MCF 10A (cell line): ENCODE measurements around the gene SPECC1L. TPM values are rescaled to one million over a fixed set of nuclear protein-coding genes. Genes with fewer than 3 reads are reported as not detected.

ENCODE experiments used
- BruUV-seq: library from RNA; stranded (reverse); fragments of 400-500 nt; replicated peaks from 2 replicates; lab custom pipeline; 2021; lab: Mats Ljungman, UMichigan
- CTCF ChIA-PET: fragments of 300-600 bp; sonication (Branson Sonifier 250); formaldehyde crosslinking; extraction: SDS; loops from one replicate; lab custom pipeline; 2021; ENCODE audit warnings: antibody characterized with exemption, inconsistent platforms; lab: Yijun Ruan, JAX
- POLR2A ChIA-PET: fragments of 300-600, 350-650 bp; sonication (Branson Sonifier 250); formaldehyde crosslinking; extraction: SDS; loops from one replicate; lab custom pipeline; 2020; ENCODE audit warnings: antibody characterized with exemption, inconsistent platforms; lab: Yijun Ruan, JAX
- DNase-seq: peaks from one replicate; pipeline ENCODE4 v3.0.0-alpha.2; 2018; ENCODE audit not compliant: unreplicated experiment
- H3K27ac Mint-ChIP-seq: one replicate; pipeline ENCODE4 v1.8.0; 2022; ENCODE audit warnings: mild to moderate bottlenecking, low read depth, mixed read lengths; ENCODE audit not compliant: unreplicated experiment
- H3K27me3 Mint-ChIP-seq: one replicate; pipeline ENCODE4 v1.8.0; 2022; ENCODE audit warnings: mixed read lengths; ENCODE audit not compliant: insufficient read depth, unreplicated experiment
- H3K36me3 Mint-ChIP-seq: one replicate; pipeline ENCODE4 v1.8.0; 2022; ENCODE audit warnings: mild to moderate bottlenecking, moderate library complexity, mixed read lengths; ENCODE audit not compliant: insufficient read depth, unreplicated experiment
- H3K4me1 Mint-ChIP-seq: one replicate; pipeline ENCODE4 v1.8.0; 2022; ENCODE audit warnings: mixed read lengths; ENCODE audit not compliant: insufficient read depth, unreplicated experiment
- H3K4me3 Mint-ChIP-seq: one replicate; pipeline ENCODE4 v1.8.0; 2022; ENCODE audit warnings: mild to moderate bottlenecking, moderate library complexity, mixed read lengths; ENCODE audit not compliant: unreplicated experiment
- H3K9me3 Mint-ChIP-seq: one replicate; pipeline ENCODE4 v1.8.0; 2022; ENCODE audit warnings: mixed read lengths; ENCODE audit not compliant: unreplicated experiment
- intact Hi-C: fragments of 100-400 bp; cut with micrococcal nuclease; formaldehyde crosslinking; loops from 2 replicates; pipeline ENCODE4 v1.14.1; 2022
- total RNA-seq: library from RNA; stranded (reverse); gene quantifications from 2 replicates; pipeline ENCODE4 v1.2.3, GENCODE V29; 2022
- TF ChIP-seq, protein P1 (sequence below): fragments of 200-600 bp; IDR thresholded peaks from one replicate; pipeline ENCODE4 v1.8.0; 2022; ENCODE audit warnings: antibody characterized with exemption, mild to moderate bottlenecking; ENCODE audit not compliant: unreplicated experiment

SPECC1L gene
- total RNA-seq, 1 experiment from 2014 or later: 60.4 TPM

DNA sequence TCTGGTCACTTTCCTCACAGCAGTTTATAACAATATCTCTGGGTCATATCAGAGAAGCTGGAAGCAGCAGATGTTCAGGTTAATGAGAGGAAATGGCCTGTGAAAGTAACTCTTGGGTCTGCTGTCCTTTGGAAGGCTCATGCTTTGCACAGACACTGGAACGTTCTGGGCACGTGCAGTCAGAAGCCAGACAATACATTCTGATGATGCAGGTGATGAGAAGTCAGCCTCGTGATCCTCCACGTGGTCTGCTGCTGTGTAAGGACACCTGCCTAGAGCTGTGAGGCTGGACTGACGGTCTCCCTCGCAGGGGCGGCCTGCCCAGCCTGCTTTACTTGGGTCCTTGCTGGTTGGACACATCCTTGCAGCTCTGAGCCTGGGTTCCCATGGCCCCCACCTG is 138.0 kb downstream of the SPECC1L start:
- H3K4me3 Mint-ChIP-seq: no peak overlapping the region
- intact Hi-C loops: no loop called here
- H3K4me1 Mint-ChIP-seq: no peaks in the 10 kb centered on the region
- TF ChIP-seq, protein P1, sequence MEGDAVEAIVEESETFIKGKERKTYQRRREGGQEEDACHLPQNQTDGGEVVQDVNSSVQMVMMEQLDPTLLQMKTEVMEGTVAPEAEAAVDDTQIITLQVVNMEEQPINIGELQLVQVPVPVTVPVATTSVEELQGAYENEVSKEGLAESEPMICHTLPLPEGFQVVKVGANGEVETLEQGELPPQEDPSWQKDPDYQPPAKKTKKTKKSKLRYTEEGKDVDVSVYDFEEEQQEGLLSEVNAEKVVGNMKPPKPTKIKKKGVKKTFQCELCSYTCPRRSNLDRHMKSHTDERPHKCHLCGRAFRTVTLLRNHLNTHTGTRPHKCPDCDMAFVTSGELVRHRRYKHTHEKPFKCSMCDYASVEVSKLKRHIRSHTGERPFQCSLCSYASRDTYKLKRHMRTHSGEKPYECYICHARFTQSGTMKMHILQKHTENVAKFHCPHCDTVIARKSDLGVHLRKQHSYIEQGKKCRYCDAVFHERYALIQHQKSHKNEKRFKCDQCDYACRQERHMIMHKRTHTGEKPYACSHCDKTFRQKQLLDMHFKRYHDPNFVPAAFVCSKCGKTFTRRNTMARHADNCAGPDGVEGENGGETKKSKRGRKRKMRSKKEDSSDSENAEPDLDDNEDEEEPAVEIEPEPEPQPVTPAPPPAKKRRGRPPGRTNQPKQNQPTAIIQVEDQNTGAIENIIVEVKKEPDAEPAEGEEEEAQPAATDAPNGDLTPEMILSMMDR: no peak
- ChIA-PET CTCF (interaction anchor here (0.7 to 1.9 kb wide), 3 partner anchors 9 to 114 kb away, joined by 3 to 6 read pairs (median 5); no protein-coding TSS in a partner anchor), POLR2A (interaction anchor here (2.1 kb wide), 1 partner anchor 10 kb away, joined by 4 read pairs; no protein-coding TSS in a partner anchor)
- H3K27me3 Mint-ChIP-seq: no peaks in the 10 kb centered on the region
- no peak overlapping the region for H3K27ac Mint-ChIP-seq
- H3K9me3 Mint-ChIP-seq: no peaks in the 10 kb centered on the region
- H3K36me3 Mint-ChIP-seq: peaks cover 23% of the 10 kb centered on the region
- no peak for DNase-seq
- no TSS peak for BruUV-seq

DNA sequence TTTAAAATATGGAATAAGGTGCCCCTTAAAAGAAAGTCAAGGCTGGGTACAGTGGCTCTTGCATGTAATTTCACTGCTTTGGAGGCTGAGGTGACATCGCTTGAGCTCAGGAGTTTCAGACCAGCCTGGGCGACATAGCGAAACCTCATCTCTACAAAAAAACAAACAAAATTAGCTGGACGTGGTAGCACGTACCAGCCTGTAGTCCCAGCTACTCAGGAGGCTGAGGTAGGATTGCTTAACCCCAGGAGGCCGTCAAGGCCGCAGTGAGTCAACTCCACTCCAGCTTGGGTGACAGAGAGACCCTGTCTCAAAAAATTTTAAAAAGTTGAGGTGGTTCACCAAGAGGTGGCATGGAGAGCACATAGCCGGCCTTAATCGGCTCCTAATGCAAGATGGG is 139.1 kb downstream of the SPECC1L start:
- intact Hi-C loops: no loop called here
- TF ChIP-seq, protein P1: no peak
- H3K4me3 Mint-ChIP-seq: no peak overlapping the region
- H3K27me3 Mint-ChIP-seq: no peaks in the 10 kb centered on the region
- H3K27ac Mint-ChIP-seq: no peak overlapping the region
- ChIA-PET POLR2A (interaction anchor here (2.1 kb wide), 1 partner anchor 8 kb away, joined by 4 read pairs; no protein-coding TSS in a partner anchor), CTCF (interaction anchor here (0.5 to 1.9 kb wide), 7 partner anchors 8 to 347 kb away, joined by 3 to 5 read pairs (median 4); no protein-coding TSS in a partner anchor)
- DNase-seq: peak; percentile 64
- no TSS peak for BruUV-seq
- no peaks in the 10 kb centered on the region for H3K4me1 Mint-ChIP-seq
- no peaks in the 10 kb centered on the region for H3K9me3 Mint-ChIP-seq
- peaks cover 33% of the 10 kb centered on the region for H3K36me3 Mint-ChIP-seq

GRCh38 chr22:24410110-24410856 is 139.7 kb downstream of the SPECC1L start:
- BruUV-seq: no TSS peak
- Mint-ChIP-seq H3K27ac (no peak overlapping the region), H3K36me3 (peaks cover 38% of the 10 kb centered on the region), H3K27me3 (no peaks in the 10 kb centered on the region), H3K4me1 (no peaks in the 10 kb centered on the region), H3K9me3 (no peaks in the 10 kb centered on the region), H3K4me3 (no peak overlapping the region)
- TF ChIP-seq, protein P1: no peak
- ChIA-PET CTCF (interaction anchor here (0.5 to 1.9 kb wide), 6 partner anchors 12 to 1536 kb away, joined by 3 to 6 read pairs (median 4); no protein-coding TSS in a partner anchor), POLR2A (interaction anchor here (2.1 kb wide), 1 partner anchor 8 kb away, joined by 4 read pairs; no protein-coding TSS in a partner anchor)
- intact Hi-C loops: no loop called here
- DNase-seq: peak; percentile 56

DNA sequence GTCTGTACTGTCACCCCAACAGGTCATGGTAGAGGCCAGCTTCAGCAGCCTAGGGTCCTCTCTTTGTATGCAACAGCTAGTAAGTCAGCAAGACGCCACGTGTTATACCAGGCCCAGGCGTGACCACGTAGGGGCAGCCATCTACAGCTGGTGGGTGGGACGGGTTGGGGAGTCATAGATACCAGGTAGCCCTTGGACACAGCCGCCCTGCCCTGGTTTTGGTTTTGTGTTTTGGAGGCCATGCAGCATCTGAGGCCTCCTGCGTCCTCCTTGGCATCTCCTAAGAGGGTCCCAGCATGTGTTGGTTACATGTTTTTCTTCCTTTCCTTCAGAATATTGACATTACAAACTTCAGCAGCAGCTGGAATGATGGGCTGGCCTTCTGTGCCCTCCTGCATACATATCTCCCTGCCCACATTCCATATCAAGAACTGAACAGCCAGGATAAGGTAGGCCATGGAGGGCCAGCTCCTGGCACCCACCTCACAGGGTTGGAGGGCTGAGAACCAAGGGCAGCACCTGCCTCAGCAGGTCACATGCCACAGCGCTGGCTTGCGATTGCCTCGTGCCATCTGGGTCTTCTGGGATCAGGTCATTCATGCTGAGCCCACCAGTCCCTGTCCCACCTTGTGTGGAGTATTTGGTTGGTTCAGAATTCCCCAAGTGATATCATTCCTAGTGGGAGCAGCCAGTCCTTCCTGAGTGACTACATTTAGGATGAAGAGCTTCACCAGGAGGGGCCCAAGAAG is 140.8 kb downstream of the SPECC1L start:
- no peak overlapping the region for H3K27ac Mint-ChIP-seq
- TF ChIP-seq, protein P1: no peak
- CTCF ChIA-PET: interaction anchor here (0.6 to 1.9 kb wide), 3 partner anchors 10 to 110 kb away, joined by 3 to 6 read pairs (median 4); no protein-coding TSS in a partner anchor
- POLR2A ChIA-PET: no interaction called here
- peaks cover 43% of the 10 kb centered on the region for H3K36me3 Mint-ChIP-seq
- H3K27me3 Mint-ChIP-seq: no peaks in the 10 kb centered on the region
- H3K4me3 Mint-ChIP-seq: no peak overlapping the region
- DNase-seq: no peak
- no peaks in the 10 kb centered on the region for H3K4me1 Mint-ChIP-seq
- intact Hi-C loops: no loop called here
- BruUV-seq: no TSS peak
- H3K9me3 Mint-ChIP-seq: no peaks in the 10 kb centered on the region
